Measurements from ENCODE around the gene FAM193A.

Gene FAM193A

GRCh38 chr4:2688697-2689096 lies 152.2 kb downstream of the FAM193A start:
- no peak for DNase-seq (ENCODE audit: extremely low read depth in 1 of 2, low read depth in 1 of 2)

DNA sequence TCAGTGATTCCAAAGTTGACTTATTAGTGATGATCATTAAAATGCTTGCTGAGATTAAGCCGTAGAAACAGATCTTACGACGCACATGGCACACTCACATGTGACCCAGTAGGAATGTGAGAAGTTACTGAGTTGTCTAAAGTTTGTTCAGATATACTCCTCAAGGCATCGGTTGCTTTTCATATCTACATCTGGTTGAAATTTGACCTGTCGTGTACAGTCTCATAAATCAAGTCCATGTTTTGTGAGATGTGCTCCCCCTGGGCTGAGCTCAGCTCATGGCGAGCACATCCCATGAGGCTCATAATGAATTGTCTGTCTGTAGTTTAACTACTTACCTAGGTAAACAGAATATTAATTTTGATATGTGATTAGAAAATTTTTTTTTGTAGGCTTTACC lies 152.7 kb downstream of the FAM193A start:
- no peak for DNase-seq (ENCODE audit: extremely low read depth in 1 of 2, low read depth in 1 of 2)

GRCh38 chr4:2689825-2690700 lies 153.6 kb downstream of the FAM193A start:
- DNase-seq (ENCODE audit: extremely low read depth in 1 of 2, low read depth in 1 of 2) = peak; percentile 44 to 52

GRCh38 chr4:2691313-2691712 lies 154.9 kb downstream of the FAM193A start:
- no peak for DNase-seq (ENCODE audit: extremely low read depth in 1 of 2, low read depth in 1 of 2)

- peak in 1 of 2 donors; percentile 25 for DNase-seq (ENCODE audit: extremely low read depth in 1 of 2, low read depth in 1 of 2)
Observed at GRCh38 chr4:2691952-2692435, 155.5 kb downstream of the FAM193A start.

GRCh38 chr4:2694691-2695090 lies 158.2 kb downstream of the FAM193A start:
- no peak for DNase-seq (ENCODE audit: extremely low read depth in 1 of 2, low read depth in 1 of 2)

DNA sequence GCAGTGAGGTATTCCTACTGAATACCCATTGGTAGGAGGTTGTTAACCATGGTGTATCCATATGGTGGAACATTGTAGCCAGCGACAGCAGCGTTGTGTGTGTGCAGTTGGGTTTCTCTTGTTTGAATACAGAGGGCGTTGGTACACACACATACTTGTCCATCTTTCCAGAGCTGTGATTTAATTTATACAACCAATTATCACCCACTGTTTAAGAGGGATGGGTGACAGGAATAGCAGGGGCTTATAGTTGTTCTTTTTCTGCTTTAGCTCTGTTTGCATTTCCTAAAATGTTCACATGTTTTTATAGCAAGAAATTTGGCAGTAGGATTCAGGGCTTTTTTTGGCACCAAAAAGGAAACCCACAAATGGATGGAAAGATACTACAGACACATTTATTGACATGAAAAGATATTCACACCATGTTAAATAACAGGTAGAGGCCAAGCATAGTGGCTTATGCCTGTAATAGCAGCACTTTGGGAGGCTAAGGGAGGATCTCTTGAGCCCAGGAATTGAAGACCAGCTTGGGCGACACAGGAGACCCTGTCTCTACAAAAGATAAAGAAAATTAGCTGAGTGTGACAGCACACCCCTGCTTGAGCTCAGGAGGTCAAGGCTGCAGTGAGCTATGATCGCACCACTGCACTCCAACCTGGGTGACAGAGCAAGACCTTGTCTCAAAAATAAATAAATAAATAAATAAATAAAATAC lies 159.1 kb downstream of the FAM193A start:
- DNase-seq (ENCODE audit: extremely low read depth in 1 of 2, low read depth in 1 of 2) = no peak

DNA sequence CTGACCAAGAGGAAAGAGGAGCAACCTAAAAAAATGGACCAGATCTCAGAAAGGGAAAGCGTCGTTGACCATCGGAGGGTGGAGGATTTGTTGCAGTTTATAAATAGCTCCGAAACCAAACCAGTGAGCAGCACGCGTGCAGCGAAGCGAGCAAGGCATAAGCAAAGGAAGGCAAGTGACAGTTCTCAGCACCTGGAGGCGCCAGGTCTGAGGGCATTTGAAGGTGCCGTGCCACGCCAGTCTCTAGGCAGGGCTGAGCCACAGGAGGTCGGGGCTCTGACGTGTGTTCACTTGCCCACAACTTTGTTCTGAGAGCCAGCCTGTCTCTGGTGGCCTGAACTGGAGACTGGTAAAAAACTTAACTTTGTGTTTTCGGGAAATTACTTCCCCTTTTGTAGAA lies 160.0 kb downstream of the FAM193A start:
- no peak for DNase-seq (ENCODE audit: extremely low read depth in 1 of 2, low read depth in 1 of 2)

DNA sequence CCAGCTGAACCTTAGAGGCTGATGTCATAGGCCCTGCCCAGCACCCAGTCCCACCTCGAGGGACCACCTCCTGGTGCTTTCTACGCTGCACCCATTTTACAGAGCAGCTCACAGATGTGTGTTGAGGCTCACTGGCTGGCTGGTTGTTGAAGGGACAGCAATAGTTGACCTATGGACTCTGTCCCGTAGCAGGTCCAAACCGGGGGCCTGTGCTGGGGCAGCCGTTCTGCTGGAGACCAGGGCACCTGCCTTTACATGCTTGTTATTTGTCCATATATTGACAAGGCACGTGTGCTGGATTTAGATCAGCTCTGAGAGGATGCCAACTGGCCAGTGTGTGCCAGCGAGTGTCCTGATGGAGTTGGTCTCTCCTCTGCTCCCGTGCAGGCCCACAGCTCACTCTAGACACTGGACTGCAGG lies 161.6 kb downstream of the FAM193A start:
- DNase-seq (ENCODE audit: extremely low read depth in 1 of 2, low read depth in 1 of 2) = no peak

DNA sequence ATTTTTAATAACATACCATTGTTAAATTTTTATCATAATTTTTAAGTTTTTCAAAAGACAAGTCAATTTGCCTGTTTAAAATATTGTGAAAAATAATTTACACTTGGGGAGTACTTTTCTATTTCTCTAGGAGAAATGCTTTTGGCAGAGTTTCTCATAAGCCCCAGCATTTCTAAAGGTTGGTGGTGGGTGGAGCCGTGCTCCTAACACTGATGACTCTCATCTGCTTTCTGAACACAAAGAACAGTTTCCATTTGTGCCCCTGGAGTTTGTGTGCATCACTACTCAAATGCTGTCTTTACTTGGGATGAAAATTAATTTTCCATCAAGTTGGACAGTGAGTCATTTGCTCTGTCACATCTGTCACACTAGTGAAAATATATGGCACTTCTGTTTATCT lies 162.1 kb downstream of the FAM193A start:
- DNase-seq (ENCODE audit: extremely low read depth in 1 of 2, low read depth in 1 of 2) = no peak

GRCh38 chr4:2698951-2699505 lies 162.6 kb downstream of the FAM193A start:
- DNase-seq (ENCODE audit: extremely low read depth in 1 of 2, low read depth in 1 of 2) = no peak

- no peak for DNase-seq (ENCODE audit: extremely low read depth in 1 of 2, low read depth in 1 of 2)
Observed at GRCh38 chr4:2699534-2699933, 163.1 kb downstream of the FAM193A start.

GRCh38 chr4:2700031-2700430 lies 163.6 kb downstream of the FAM193A start:
- DNase-seq (ENCODE audit: extremely low read depth in 1 of 2, low read depth in 1 of 2) = no peak

DNA sequence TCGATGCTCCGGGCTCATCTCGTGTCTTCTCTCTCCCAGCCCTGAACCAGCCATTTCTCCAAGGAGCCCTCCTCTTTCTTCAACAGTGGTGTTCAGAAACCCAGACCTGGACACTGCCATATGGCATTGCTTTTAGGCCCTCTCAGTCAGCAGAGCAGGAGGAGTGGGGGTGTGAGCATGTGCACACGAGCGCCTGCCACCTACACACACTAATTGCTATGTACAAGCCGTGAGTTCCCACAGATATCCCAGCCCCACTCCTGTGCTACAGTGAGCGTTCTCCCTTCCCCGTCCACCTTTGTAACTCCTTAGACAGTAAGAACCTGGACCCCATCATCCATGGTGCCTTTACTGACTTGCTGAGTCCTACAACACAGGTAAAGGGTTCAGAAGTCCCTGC lies 165.9 kb downstream of the FAM193A start:
- DNase-seq (ENCODE audit: extremely low read depth in 1 of 2, low read depth in 1 of 2) = no peak

DNA sequence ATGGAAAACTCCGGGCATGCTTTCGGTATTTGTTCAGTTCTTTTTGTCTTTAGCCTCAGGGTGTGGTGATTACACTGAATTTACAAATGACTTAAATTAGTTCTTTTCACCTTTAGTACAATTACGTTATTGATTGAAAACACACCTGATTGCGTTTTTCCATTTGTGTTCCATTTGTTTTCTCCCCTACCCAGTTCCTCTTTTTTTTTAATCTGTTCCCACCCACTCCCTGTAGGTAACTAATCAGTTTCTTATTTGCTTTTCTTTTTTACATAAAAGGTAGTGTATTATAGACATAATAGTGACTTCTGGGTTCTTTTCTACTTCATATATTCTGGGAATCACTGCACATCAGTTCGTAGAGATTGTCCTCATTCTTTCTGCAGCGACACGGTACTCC lies 166.3 kb downstream of the FAM193A start:
- DNase-seq (ENCODE audit: extremely low read depth in 1 of 2, low read depth in 1 of 2) = no peak

GRCh38 chr4:2712261-2712842 lies 175.9 kb downstream of the FAM193A start:
- DNase-seq (ENCODE audit: extremely low read depth in 1 of 2, low read depth in 1 of 2) = no peak

DNA sequence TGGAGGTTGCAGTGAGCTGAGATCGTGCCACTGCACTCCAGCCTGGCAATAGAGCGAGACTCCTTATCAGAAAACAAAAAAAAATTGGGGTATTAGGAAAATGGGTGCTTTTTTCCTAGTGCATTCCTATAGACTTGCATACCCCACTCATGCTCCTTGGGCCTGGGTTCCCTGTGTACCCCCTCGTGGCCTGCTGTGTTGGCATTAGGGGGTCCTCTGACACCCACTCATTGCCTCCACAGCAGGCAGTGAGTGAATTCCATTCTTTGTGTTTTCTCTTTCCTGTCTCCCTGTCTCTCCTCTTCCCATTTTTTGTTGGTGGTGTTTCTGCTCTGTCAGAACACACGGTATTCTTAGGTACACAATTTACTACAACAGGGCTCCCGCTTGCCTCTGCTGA lies 176.9 kb downstream of the FAM193A start:
- DNase-seq (ENCODE audit: extremely low read depth in 1 of 2, low read depth in 1 of 2) = no peak

DNA sequence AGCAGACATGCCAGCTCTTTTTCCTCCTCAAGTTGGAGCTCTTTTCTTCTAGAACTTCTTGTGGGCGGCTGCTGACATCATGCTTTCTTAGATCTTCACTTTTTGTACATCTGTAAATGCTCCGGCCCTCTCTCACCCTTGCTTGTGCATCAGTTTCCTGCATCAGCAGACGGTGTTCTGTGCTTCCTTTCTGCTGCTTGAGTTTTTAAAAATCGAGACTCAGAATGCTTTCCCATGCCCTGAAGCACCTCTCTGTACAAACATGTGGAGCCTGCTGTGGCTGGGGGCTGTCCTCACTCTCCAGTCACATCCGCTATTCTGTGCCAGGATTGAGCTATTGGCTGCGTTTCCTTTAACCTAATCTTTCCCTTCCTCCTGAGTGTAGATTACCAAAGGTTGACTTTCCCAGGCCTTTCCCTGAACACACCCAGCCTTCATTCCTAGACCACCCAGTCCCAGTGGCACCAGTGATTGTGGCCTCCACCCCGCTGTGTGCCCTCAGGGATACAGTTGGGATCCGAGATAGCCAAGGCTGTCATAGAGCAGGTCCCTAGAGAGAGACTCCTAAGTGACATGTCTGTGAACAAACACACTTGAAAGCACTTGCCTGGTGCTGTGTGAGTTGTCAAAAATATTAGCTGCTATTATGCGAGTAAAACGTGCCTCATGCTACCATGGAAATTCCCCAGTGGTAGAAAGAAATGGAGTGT lies 177.8 kb downstream of the FAM193A start:
- DNase-seq (ENCODE audit: extremely low read depth in 1 of 2, low read depth in 1 of 2) = peak in 1 of 2 donors; percentile 25

- DNase-seq (ENCODE audit: extremely low read depth in 1 of 2, low read depth in 1 of 2) = no peak
Observed at GRCh38 chr4:2714918-2715317, 178.5 kb downstream of the FAM193A start.

DNA sequence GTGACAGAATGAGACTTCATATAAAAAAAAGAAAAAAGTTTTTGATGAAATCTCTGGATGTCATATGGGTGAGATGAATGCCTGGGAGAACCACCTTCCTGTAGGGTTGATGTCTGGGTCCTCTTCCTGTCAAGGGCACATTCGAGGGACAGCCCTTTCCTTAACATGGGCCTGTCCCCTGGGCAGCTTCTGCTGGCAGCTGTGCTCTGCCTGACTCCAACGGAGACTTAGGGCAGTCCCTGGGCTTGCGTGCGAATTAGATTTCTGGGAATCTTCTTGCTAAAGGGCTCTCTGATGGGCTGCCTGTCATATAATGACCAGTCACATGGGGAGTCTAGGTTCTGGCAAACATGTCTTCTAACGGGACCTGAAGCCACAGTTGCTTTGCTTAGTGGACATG lies 179.0 kb downstream of the FAM193A start:
- no peak for DNase-seq (ENCODE audit: extremely low read depth in 1 of 2, low read depth in 1 of 2)

DNA sequence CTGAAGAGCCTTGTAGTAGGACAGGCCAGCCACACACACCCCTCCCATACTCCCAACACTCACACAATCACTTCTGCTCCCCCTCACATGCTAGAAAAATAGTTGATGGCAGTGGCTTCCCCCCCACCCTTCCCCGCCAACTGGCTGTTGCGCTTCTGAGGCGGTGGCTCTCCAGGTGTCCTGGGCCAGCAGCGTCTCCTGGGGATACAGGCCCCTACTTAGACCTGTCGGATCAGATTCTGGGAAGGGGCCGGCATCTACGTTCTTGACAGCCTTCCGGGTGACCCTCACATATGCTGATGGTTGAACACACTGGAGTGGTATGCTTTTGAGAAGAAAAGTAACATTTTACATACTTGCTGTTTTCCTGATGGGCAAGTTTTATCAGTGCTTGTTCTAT lies 179.8 kb downstream of the FAM193A start:
- DNase-seq (ENCODE audit: extremely low read depth in 1 of 2, low read depth in 1 of 2) = no peak

Data from stimulated activated CD8-positive, alpha-beta memory T cell treated with anti-CD3 and anti-CD28 coated beads, Interleukin-7, amount 100 ng/mL, for 48 hours (primary cell).